ENCODE measurements around the gene DGLUCY. TPM values are rescaled to one million over a fixed set of nuclear protein-coding genes. Genes with fewer than 3 reads are reported as not detected.
"Not testable (repeated sequence)": the region's sequence is repeated elsewhere in the genome, so short reads cannot be mapped to it uniquely, and the experiment has no call there.

DGLUCY gene
- total and polyA plus RNA-seq, 10 donors: 24.1 to 134 (median 96.7) TPM

DNA sequence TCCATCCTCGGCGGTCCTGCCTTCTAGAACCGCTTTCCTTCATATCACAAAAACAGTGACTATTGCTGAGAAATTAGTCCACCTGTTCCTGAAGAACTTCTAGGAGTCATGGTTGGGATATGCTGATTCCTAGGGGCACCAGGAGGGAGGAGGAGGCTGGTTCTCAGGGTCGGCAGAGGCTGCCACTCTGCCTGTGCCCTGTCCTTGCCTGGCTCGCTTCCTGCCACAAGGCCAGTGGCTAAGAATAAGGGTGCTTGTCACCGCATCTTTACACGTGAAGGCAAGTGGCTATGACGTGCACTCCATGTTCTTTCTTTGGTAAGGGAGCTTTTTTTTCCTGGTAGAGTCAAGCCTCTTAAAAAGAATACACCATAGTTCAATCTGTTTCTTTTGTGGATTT, 18.7 kb upstream of the DGLUCY start:
- TF ChIP-seq, protein P1, sequence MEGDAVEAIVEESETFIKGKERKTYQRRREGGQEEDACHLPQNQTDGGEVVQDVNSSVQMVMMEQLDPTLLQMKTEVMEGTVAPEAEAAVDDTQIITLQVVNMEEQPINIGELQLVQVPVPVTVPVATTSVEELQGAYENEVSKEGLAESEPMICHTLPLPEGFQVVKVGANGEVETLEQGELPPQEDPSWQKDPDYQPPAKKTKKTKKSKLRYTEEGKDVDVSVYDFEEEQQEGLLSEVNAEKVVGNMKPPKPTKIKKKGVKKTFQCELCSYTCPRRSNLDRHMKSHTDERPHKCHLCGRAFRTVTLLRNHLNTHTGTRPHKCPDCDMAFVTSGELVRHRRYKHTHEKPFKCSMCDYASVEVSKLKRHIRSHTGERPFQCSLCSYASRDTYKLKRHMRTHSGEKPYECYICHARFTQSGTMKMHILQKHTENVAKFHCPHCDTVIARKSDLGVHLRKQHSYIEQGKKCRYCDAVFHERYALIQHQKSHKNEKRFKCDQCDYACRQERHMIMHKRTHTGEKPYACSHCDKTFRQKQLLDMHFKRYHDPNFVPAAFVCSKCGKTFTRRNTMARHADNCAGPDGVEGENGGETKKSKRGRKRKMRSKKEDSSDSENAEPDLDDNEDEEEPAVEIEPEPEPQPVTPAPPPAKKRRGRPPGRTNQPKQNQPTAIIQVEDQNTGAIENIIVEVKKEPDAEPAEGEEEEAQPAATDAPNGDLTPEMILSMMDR (IDR thresholded peaks at IDR 0.05 in 8 of 11, conservative IDR thresholded peaks at IDR 0.05 in 3 of 11): no peak
- TF ChIP-seq POLR2AphosphoS5 (IDR thresholded peaks at IDR 0.05) (no peak), POLR2A (IDR thresholded peaks at IDR 0.05) (no peak)
- Histone ChIP-seq H3K27ac (no peak overlapping the region), H3K27me3 (replicated peaks in 1 of 7) (no peaks in the 10 kb centered on the region), H3K4me3 (no peak overlapping the region), H3K4me1 (no peaks in the 10 kb centered on the region), H3K9me3 (no peaks in the 10 kb centered on the region), H3K36me3 (no peaks in the 10 kb centered on the region)
- DNase-seq: no peak
- WGBS, 5 donors: 76 to 85% (median 82%) methylated on average over 8 of the region's 8 CpGs
- intact Hi-C loops (cut with DNase I; ENCODE audit: low total_unique reads): no loop called here

DNA sequence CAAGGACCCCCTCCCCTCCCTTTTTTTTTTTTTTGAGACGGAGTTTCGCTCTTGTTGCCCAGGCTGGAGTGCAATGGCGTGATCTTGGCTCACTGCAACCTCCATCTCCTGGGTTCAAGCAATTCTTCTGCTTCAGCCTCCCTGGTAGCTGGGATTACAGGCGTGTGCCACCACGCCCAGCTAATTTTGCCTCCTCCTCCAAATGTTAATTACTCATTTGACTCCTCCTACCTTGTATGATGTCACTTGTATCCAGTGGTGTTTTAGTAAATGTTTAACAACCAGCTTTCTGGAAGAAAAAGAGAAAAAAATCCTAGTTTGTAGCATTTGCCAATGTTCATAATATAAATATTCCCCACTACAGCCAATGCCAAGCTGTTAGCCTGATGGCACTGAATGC, 16.2 kb upstream of the DGLUCY start:
- H3K27me3 ChIP-seq (replicated peaks in 1 of 7); intact Hi-C loops (cut with DNase I; ENCODE audit: low total_unique reads); H3K27ac ChIP-seq; H3K4me3 ChIP-seq; H3K4me1 ChIP-seq; DNase-seq; H3K36me3 ChIP-seq; H3K9me3 ChIP-seq: not testable (repeated sequence)
- whole genome bisulfite sequencing, 5 donors: 85 to 94% (median 93%) methylated on average over 5 of the region's 5 CpGs

DNA sequence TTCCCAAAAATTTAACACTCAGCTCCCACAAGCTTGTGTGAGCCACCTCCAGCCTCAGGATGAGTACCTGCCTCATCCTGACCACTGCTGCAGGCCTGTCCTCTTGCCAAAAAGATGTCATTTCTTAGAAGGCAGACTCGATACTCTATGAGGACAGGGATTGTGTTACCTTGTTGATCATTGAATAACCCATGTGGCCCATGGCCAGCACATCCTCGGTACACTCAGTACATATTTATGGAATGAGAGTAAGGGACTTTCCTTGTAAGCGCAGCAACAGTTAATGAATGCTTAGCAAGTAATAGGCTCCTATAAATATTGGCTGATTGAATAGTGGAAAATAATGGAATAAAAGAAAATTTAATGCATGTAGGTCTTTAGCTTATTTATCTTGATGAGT, 15.3 kb upstream of the DGLUCY start:
- 73 to 94% (median 91%) methylated on average over 3 of the region's 3 CpGs for WGBS, 5 donors
- no peak for DNase-seq
- no peaks in the 10 kb centered on the region for H3K27me3 ChIP-seq (replicated peaks in 1 of 7)
- intact Hi-C loops (cut with DNase I; ENCODE audit: low total_unique reads): no loop called here
- TF ChIP-seq, protein P1 (IDR thresholded peaks at IDR 0.05 in 8 of 11, conservative IDR thresholded peaks at IDR 0.05 in 3 of 11): no peak
- TF ChIP-seq POLR2A (IDR thresholded peaks at IDR 0.05) (no peak), POLR2AphosphoS5 (IDR thresholded peaks at IDR 0.05) (no peak)
- H3K4me1 ChIP-seq: no peaks in the 10 kb centered on the region
- no peak overlapping the region for H3K27ac ChIP-seq
- H3K36me3 ChIP-seq: no peaks in the 10 kb centered on the region
- H3K4me3 ChIP-seq: no peak overlapping the region
- no peaks in the 10 kb centered on the region for H3K9me3 ChIP-seq

DNA sequence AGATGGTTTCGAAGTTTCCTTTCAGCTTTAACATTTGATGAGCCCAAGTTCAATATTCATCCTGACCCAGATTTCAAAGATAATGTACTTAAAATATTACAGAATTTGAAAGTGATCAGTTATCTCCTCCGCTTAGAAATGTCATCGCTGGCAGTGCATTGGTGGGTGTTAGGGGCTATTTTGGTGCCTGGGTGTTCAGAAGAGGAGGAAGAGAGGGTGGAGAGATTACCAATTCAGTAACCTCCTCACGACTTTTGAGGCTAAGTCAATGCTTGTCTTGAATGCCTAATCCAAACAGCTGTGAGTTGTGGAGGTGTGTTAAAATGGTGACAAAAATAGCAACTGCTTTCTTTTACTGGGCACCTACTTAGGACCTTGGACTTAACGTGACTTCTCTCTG, 13.8 kb upstream of the DGLUCY start:
- H3K27ac ChIP-seq: no peak overlapping the region
- no peak for DNase-seq
- H3K27me3 ChIP-seq (replicated peaks in 1 of 7): no peaks in the 10 kb centered on the region
- no peak overlapping the region for H3K4me3 ChIP-seq
- TF ChIP-seq, protein P1 (IDR thresholded peaks at IDR 0.05 in 8 of 11, conservative IDR thresholded peaks at IDR 0.05 in 3 of 11): no peak
- no peak for TF ChIP-seq POLR2AphosphoS5 (IDR thresholded peaks at IDR 0.05)
- TF ChIP-seq POLR2A (IDR thresholded peaks at IDR 0.05): no peak
- no peaks in the 10 kb centered on the region for H3K4me1 ChIP-seq
- no peaks in the 10 kb centered on the region for H3K36me3 ChIP-seq
- no peaks in the 10 kb centered on the region for H3K9me3 ChIP-seq
- WGBS, 5 donors: 71 to 88% (median 81%) methylated on average over 5 of the region's 5 CpGs
- intact Hi-C loops (cut with DNase I; ENCODE audit: low total_unique reads): no loop called here

DNA sequence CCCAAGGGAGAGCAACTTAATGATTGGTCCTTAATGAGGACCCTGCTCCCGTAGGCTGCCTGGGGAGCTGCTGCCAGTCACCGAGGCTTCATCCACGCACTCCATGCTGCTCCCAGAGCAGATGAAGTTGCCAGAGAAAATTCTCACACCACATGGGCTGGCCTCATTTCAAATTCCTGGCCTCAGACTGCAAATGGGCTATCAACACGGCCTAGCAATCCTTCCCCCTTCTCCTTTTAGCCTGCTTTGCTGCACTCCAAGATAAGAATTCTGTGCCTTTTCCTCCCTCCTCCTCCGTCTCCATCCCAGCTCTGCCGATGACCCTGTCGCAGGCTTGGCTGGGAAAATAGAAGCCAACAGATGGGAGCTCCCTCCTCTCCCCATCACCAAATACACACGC, 10.8 kb upstream of the DGLUCY start:
- Histone ChIP-seq H3K27me3 (replicated peaks in 1 of 7) (no peaks in the 10 kb centered on the region), H3K27ac (no peak overlapping the region), H3K9me3 (no peaks in the 10 kb centered on the region), H3K4me1 (no peaks in the 10 kb centered on the region), H3K36me3 (no peaks in the 10 kb centered on the region), H3K4me3 (no peak overlapping the region)
- intact Hi-C loops (cut with DNase I; ENCODE audit: low total_unique reads): no loop called here
- 83 to 89% (median 88%) methylated on average over 8 of the region's 8 CpGs for WGBS, 5 donors
- no peak for DNase-seq
- TF ChIP-seq, protein P1 (IDR thresholded peaks at IDR 0.05 in 8 of 11, conservative IDR thresholded peaks at IDR 0.05 in 3 of 11): no peak
- TF ChIP-seq POLR2AphosphoS5 (IDR thresholded peaks at IDR 0.05): no peak
- TF ChIP-seq POLR2A (IDR thresholded peaks at IDR 0.05): no peak

Data from spleen (tissue), 11 donors.